ENCODE data around the gene BRIP1. TPM values are rescaled to one million over a fixed set of nuclear protein-coding genes. Genes with fewer than 3 reads are reported as not detected.
"Not testable (repeated sequence)": the region's sequence is repeated elsewhere in the genome, so short reads cannot be mapped to it uniquely, and the experiment has no call there.

The BRIP1 gene
- polyA plus RNA-seq, 1 donor = 6.4 TPM

- Histone ChIP-seq H3K9me3 (ENCODE audit: control insufficient read depth, low read depth, low read length) (peaks cover 5% of the 10 kb centered on the region), H3K36me3 (ENCODE audit: control insufficient read depth, insufficient read depth, low read length) (peaks cover 2% of the 10 kb centered on the region), H3K27ac (ENCODE audit: low read length) (no peak overlapping the region), H3K27me3 (ENCODE audit: control insufficient read depth, insufficient read depth, low read length) (no peaks in the 10 kb centered on the region), H3K4me3 (ENCODE audit: low read length) (no peak overlapping the region), H3K4me1 (ENCODE audit: control insufficient read depth, insufficient read depth, low read length) (no peaks in the 10 kb centered on the region)
- DNase-seq = no peak
- WGBS (ENCODE audit: insufficient coverage, low lambda C conversion rate) = no CpG with 5 or more reads among the region's 3 CpGs
Observed at GRCh38 chr17:61689610-61690180, 173.6 kb downstream of the BRIP1 start.

GRCh38 chr17:61687769-61688168 is 175.6 kb downstream of the BRIP1 start:
- Histone ChIP-seq H3K36me3 (ENCODE audit: control insufficient read depth, insufficient read depth, low read length) (peaks cover 2% of the 10 kb centered on the region), H3K4me3 (ENCODE audit: low read length) (no peak overlapping the region), H3K27ac (ENCODE audit: low read length) (no peak overlapping the region), H3K27me3 (ENCODE audit: control insufficient read depth, insufficient read depth, low read length) (no peaks in the 10 kb centered on the region), H3K4me1 (ENCODE audit: control insufficient read depth, insufficient read depth, low read length) (no peaks in the 10 kb centered on the region), H3K9me3 (ENCODE audit: control insufficient read depth, low read depth, low read length) (peaks cover 5% of the 10 kb centered on the region)
- WGBS (ENCODE audit: insufficient coverage, low lambda C conversion rate) = no CpG with 5 or more reads among the region's 2 CpGs
- no peak for DNase-seq

GRCh38 chr17:61686113-61686512 is 177.2 kb downstream of the BRIP1 start:
- no peak for DNase-seq
- no peak overlapping the region for H3K27ac ChIP-seq (ENCODE audit: low read length)
- peaks cover 5% of the 10 kb centered on the region for H3K9me3 ChIP-seq (ENCODE audit: control insufficient read depth, low read depth, low read length)
- no CpG with 5 or more reads among the region's 1 CpG for WGBS (ENCODE audit: insufficient coverage, low lambda C conversion rate)
- no peak overlapping the region for H3K4me3 ChIP-seq (ENCODE audit: low read length)
- no peaks in the 10 kb centered on the region for H3K4me1 ChIP-seq (ENCODE audit: control insufficient read depth, insufficient read depth, low read length)
- H3K36me3 ChIP-seq (ENCODE audit: control insufficient read depth, insufficient read depth, low read length) = peaks cover 2% of the 10 kb centered on the region
- no peaks in the 10 kb centered on the region for H3K27me3 ChIP-seq (ENCODE audit: control insufficient read depth, insufficient read depth, low read length)

- Histone ChIP-seq H3K27ac (ENCODE audit: low read length) (no peak overlapping the region), H3K36me3 (ENCODE audit: control insufficient read depth, insufficient read depth, low read length) (peaks cover 2% of the 10 kb centered on the region), H3K9me3 (ENCODE audit: control insufficient read depth, low read depth, low read length) (peaks cover 5% of the 10 kb centered on the region), H3K27me3 (ENCODE audit: control insufficient read depth, insufficient read depth, low read length) (no peaks in the 10 kb centered on the region), H3K4me3 (ENCODE audit: low read length) (no peak overlapping the region), H3K4me1 (ENCODE audit: control insufficient read depth, insufficient read depth, low read length) (no peaks in the 10 kb centered on the region)
- no peak for DNase-seq
- 96% methylated on average over 4 of the region's 5 CpGs for whole genome bisulfite sequencing (ENCODE audit: insufficient coverage, low lambda C conversion rate)
Observed at GRCh38 chr17:61684818-61685217, 178.5 kb downstream of the BRIP1 start.

- WGBS (ENCODE audit: insufficient coverage, low lambda C conversion rate) = no CpG with 5 or more reads among the region's 1 CpG
- H3K36me3 ChIP-seq (ENCODE audit: control insufficient read depth, insufficient read depth, low read length) = peaks cover 2% of the 10 kb centered on the region
- no peaks in the 10 kb centered on the region for H3K27me3 ChIP-seq (ENCODE audit: control insufficient read depth, insufficient read depth, low read length)
- H3K27ac ChIP-seq (ENCODE audit: low read length) = no peak overlapping the region
- DNase-seq = no peak
- peaks cover 5% of the 10 kb centered on the region for H3K9me3 ChIP-seq (ENCODE audit: control insufficient read depth, low read depth, low read length)
- H3K4me3 ChIP-seq (ENCODE audit: low read length) = no peak overlapping the region
- H3K4me1 ChIP-seq (ENCODE audit: control insufficient read depth, insufficient read depth, low read length) = no peaks in the 10 kb centered on the region
Observed at GRCh38 chr17:61684172-61684571, 179.2 kb downstream of the BRIP1 start.

GRCh38 chr17:61683466-61683865 is 179.9 kb downstream of the BRIP1 start:
- peaks cover 2% of the 10 kb centered on the region for H3K36me3 ChIP-seq (ENCODE audit: control insufficient read depth, insufficient read depth, low read length)
- H3K27ac ChIP-seq (ENCODE audit: low read length) = no peak overlapping the region
- H3K4me1 ChIP-seq (ENCODE audit: control insufficient read depth, insufficient read depth, low read length) = no peaks in the 10 kb centered on the region
- DNase-seq = no peak
- no peak overlapping the region for H3K4me3 ChIP-seq (ENCODE audit: low read length)
- H3K9me3 ChIP-seq (ENCODE audit: control insufficient read depth, low read depth, low read length) = no peaks in the 10 kb centered on the region
- WGBS (ENCODE audit: insufficient coverage, low lambda C conversion rate) = no CpG with 5 or more reads among the region's 2 CpGs
- no peaks in the 10 kb centered on the region for H3K27me3 ChIP-seq (ENCODE audit: control insufficient read depth, insufficient read depth, low read length)

GRCh38 chr17:61680921-61681320 is 182.4 kb downstream of the BRIP1 start:
- no peaks in the 10 kb centered on the region for H3K36me3 ChIP-seq (ENCODE audit: control insufficient read depth, insufficient read depth, low read length)
- DNase-seq = no peak
- 96% methylated on average over 6 of the region's 10 CpGs for WGBS (ENCODE audit: insufficient coverage, low lambda C conversion rate)
- H3K27me3 ChIP-seq (ENCODE audit: control insufficient read depth, insufficient read depth, low read length) = no peaks in the 10 kb centered on the region
- H3K4me3 ChIP-seq (ENCODE audit: low read length) = no peak overlapping the region
- no peaks in the 10 kb centered on the region for H3K4me1 ChIP-seq (ENCODE audit: control insufficient read depth, insufficient read depth, low read length)
- H3K9me3 ChIP-seq (ENCODE audit: control insufficient read depth, low read depth, low read length) = no peaks in the 10 kb centered on the region
- no peak overlapping the region for H3K27ac ChIP-seq (ENCODE audit: low read length)

GRCh38 chr17:61678339-61678738 is 185.0 kb downstream of the BRIP1 start:
- H3K36me3 ChIP-seq (ENCODE audit: control insufficient read depth, insufficient read depth, low read length) = no peaks in the 10 kb centered on the region
- no peak overlapping the region for H3K4me3 ChIP-seq (ENCODE audit: low read length)
- no peaks in the 10 kb centered on the region for H3K4me1 ChIP-seq (ENCODE audit: control insufficient read depth, insufficient read depth, low read length)
- no peak for DNase-seq
- 100% methylated on average over 1 of the region's 1 CpG for WGBS (ENCODE audit: insufficient coverage, low lambda C conversion rate)
- H3K9me3 ChIP-seq (ENCODE audit: control insufficient read depth, low read depth, low read length) = no peaks in the 10 kb centered on the region
- H3K27ac ChIP-seq (ENCODE audit: low read length) = no peak overlapping the region
- no peaks in the 10 kb centered on the region for H3K27me3 ChIP-seq (ENCODE audit: control insufficient read depth, insufficient read depth, low read length)

- not testable (repeated sequence) for H3K4me3 ChIP-seq (ENCODE audit: low read length); H3K36me3 ChIP-seq (ENCODE audit: control insufficient read depth, insufficient read depth, low read length); H3K4me1 ChIP-seq (ENCODE audit: control insufficient read depth, insufficient read depth, low read length); H3K27ac ChIP-seq (ENCODE audit: low read length); H3K9me3 ChIP-seq (ENCODE audit: control insufficient read depth, low read depth, low read length); DNase-seq; H3K27me3 ChIP-seq (ENCODE audit: control insufficient read depth, insufficient read depth, low read length)
- no CpG with 5 or more reads among the region's 7 CpGs for WGBS (ENCODE audit: insufficient coverage, low lambda C conversion rate)
Observed at GRCh38 chr17:61677150-61677811, 186.0 kb downstream of the BRIP1 start.

- not testable (repeated sequence) for H3K9me3 ChIP-seq (ENCODE audit: control insufficient read depth, low read depth, low read length); H3K27me3 ChIP-seq (ENCODE audit: control insufficient read depth, insufficient read depth, low read length); H3K4me1 ChIP-seq (ENCODE audit: control insufficient read depth, insufficient read depth, low read length); H3K4me3 ChIP-seq (ENCODE audit: low read length); H3K27ac ChIP-seq (ENCODE audit: low read length); DNase-seq; H3K36me3 ChIP-seq (ENCODE audit: control insufficient read depth, insufficient read depth, low read length)
Observed at GRCh38 chr17:61676522-61676921, 186.8 kb downstream of the BRIP1 start.

- not testable (repeated sequence) for DNase-seq; H3K27me3 ChIP-seq (ENCODE audit: control insufficient read depth, insufficient read depth, low read length); H3K36me3 ChIP-seq (ENCODE audit: control insufficient read depth, insufficient read depth, low read length); H3K27ac ChIP-seq (ENCODE audit: low read length); H3K4me3 ChIP-seq (ENCODE audit: low read length); H3K4me1 ChIP-seq (ENCODE audit: control insufficient read depth, insufficient read depth, low read length); H3K9me3 ChIP-seq (ENCODE audit: control insufficient read depth, low read depth, low read length)
- WGBS (ENCODE audit: insufficient coverage, low lambda C conversion rate) = no CpG with 5 or more reads among the region's 2 CpGs
Observed at GRCh38 chr17:61674609-61675008, 188.7 kb downstream of the BRIP1 start.

Data from large intestine (tissue), 3 donors.